Panc1 (cell line): Measurements from ENCODE around the gene PRM3.

ENCODE experiments used
- CTCF ChIP-seq: fragments of 450-650 bp; IDR thresholded peaks from 2 replicates; pipeline ENCODE4 v1.5.1; 2017; ENCODE audit warnings: mild to moderate bottlenecking
- POLR2AphosphoS5 ChIP-seq: IDR thresholded peaks from 2 replicates; pipeline ENCODE4 v1.6.1; 2012; ENCODE audit warnings: mild to moderate bottlenecking, low read depth, low read length, moderate library complexity
- SIN3A ChIP-seq: IDR thresholded peaks from 2 replicates; pipeline ENCODE4 v1.6.1; 2012; ENCODE audit warnings: low read depth, mild to moderate bottlenecking, low read length, moderate library complexity, borderline replicate concordance; ENCODE audit not compliant: insufficient read depth
- TF ChIP-seq, protein P1 (sequence below), 2 experiments: IDR thresholded peaks; 2 replicates each; pipeline ENCODE4 v1.6.1; 2011 to 2012; ENCODE audit warnings: low read depth in 2 of 2, control low read depth in 1 of 2, low read length in 1 of 2, mild to moderate bottlenecking in 1 of 2, moderate library complexity in 1 of 2; ENCODE audit not compliant: insufficient read depth in 1 of 2

GRCh38 chr16:11302977-11303376 lies 29.5 kb upstream of the PRM3 start:
- no peak for TF ChIP-seq CTCF
- TF ChIP-seq, protein P1, sequence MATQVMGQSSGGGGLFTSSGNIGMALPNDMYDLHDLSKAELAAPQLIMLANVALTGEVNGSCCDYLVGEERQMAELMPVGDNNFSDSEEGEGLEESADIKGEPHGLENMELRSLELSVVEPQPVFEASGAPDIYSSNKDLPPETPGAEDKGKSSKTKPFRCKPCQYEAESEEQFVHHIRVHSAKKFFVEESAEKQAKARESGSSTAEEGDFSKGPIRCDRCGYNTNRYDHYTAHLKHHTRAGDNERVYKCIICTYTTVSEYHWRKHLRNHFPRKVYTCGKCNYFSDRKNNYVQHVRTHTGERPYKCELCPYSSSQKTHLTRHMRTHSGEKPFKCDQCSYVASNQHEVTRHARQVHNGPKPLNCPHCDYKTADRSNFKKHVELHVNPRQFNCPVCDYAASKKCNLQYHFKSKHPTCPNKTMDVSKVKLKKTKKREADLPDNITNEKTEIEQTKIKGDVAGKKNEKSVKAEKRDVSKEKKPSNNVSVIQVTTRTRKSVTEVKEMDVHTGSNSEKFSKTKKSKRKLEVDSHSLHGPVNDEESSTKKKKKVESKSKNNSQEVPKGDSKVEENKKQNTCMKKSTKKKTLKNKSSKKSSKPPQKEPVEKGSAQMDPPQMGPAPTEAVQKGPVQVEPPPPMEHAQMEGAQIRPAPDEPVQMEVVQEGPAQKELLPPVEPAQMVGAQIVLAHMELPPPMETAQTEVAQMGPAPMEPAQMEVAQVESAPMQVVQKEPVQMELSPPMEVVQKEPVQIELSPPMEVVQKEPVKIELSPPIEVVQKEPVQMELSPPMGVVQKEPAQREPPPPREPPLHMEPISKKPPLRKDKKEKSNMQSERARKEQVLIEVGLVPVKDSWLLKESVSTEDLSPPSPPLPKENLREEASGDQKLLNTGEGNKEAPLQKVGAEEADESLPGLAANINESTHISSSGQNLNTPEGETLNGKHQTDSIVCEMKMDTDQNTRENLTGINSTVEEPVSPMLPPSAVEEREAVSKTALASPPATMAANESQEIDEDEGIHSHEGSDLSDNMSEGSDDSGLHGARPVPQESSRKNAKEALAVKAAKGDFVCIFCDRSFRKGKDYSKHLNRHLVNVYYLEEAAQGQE (IDR thresholded peaks at IDR 0.05; ENCODE audit: insufficient read depth in 1 of 2, low read depth in 2 of 2, low read length in 1 of 2), result no peak
- TF ChIP-seq SIN3A, result no peak
- TF ChIP-seq POLR2AphosphoS5, result no peak
